ENCODE measurements around the gene FKBP15.

DNA sequence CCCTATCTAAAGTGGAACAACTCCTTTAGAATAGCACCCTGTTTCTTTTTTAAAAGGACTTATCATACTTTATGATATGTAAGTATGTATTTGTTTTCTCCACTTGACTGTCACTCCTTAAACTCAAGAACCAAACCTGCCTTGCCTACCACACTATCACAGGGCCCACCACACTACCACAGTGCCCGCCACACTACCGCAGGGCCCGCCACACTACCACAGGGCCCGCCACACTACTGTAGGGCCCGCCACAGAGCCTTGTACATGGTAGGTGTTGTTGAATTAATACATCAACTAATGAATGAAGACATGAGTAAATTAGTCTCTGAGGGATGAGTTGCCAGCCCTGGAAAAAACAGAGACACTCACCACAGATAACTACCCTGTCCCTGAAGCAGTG is 52.3 kb downstream of the FKBP15 start:
- TF ChIP-seq POLR2A (IDR thresholded peaks at IDR 0.05; ENCODE audit: low read depth, low read length) (no peak), RFX5 (IDR thresholded peaks at IDR 0.05; ENCODE audit: low read depth, low read length) (no peak), MXI1 (IDR thresholded peaks at IDR 0.05; ENCODE audit: borderline replicate concordance, low read depth, low read length) (no peak), CHD1 (IDR thresholded peaks at IDR 0.05; ENCODE audit: low read depth, low read length) (no peak), CEBPB (IDR thresholded peaks at IDR 0.05; ENCODE audit: low read depth, low read length) (no peak), RAD21 (IDR thresholded peaks at IDR 0.05; ENCODE audit: low read length) (no peak)
- TF ChIP-seq, protein P1, sequence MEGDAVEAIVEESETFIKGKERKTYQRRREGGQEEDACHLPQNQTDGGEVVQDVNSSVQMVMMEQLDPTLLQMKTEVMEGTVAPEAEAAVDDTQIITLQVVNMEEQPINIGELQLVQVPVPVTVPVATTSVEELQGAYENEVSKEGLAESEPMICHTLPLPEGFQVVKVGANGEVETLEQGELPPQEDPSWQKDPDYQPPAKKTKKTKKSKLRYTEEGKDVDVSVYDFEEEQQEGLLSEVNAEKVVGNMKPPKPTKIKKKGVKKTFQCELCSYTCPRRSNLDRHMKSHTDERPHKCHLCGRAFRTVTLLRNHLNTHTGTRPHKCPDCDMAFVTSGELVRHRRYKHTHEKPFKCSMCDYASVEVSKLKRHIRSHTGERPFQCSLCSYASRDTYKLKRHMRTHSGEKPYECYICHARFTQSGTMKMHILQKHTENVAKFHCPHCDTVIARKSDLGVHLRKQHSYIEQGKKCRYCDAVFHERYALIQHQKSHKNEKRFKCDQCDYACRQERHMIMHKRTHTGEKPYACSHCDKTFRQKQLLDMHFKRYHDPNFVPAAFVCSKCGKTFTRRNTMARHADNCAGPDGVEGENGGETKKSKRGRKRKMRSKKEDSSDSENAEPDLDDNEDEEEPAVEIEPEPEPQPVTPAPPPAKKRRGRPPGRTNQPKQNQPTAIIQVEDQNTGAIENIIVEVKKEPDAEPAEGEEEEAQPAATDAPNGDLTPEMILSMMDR (conservative IDR thresholded peaks at IDR 0.05; ENCODE audit: low read depth, low read length): no peak
- TF ChIP-seq, protein P2, sequence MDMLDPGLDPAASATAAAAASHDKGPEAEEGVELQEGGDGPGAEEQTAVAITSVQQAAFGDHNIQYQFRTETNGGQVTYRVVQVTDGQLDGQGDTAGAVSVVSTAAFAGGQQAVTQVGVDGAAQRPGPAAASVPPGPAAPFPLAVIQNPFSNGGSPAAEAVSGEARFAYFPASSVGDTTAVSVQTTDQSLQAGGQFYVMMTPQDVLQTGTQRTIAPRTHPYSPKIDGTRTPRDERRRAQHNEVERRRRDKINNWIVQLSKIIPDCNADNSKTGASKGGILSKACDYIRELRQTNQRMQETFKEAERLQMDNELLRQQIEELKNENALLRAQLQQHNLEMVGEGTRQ (IDR thresholded peaks at IDR 0.05; ENCODE audit: low read depth, low read length): no peak

Measured in IMR-90 (cell line).